Measurements from ENCODE around the gene CDHR3.

- TF ChIP-seq CTCF (conservative IDR thresholded peaks at IDR 0.05 in 1 of 2, IDR thresholded peaks at IDR 0.05 in 1 of 2; ENCODE audit: low read depth in 1 of 2, low read length in 2 of 2) (no peak), EZH2 (IDR thresholded peaks at IDR 0.05; ENCODE audit: low read length, missing control alignments) (no peak)
Measured at GRCh38 chr7:105975770-105976417, 12.8 kb downstream of the CDHR3 start.

Measured in fibroblast of lung (primary cell).